HepG2 (cell line): Measurements from ENCODE around the gene STX10. TPM values are rescaled to one million over a fixed set of nuclear protein-coding genes. Genes with fewer than 3 reads are reported as not detected.
A peak's percentile ranks its signal among the peaks of the same experiment; 100 is the strongest.

Experiments used
- ADNP ChIP-seq: sonication (generic); formaldehyde crosslinking; IDR thresholded peaks from 2 replicates; pipeline ENCODE4 v1.4.0; 2020; ENCODE audit warnings: missing genetic modification reagents
- CBFB ChIP-seq: sonication (generic); formaldehyde crosslinking; IDR thresholded peaks from 2 replicates; pipeline ENCODE4 v1.4.0; 2020; ENCODE audit warnings: missing genetic modification reagents
- KDM2A ChIP-seq: sonication (generic); formaldehyde crosslinking; IDR thresholded peaks from 2 replicates; pipeline ENCODE4 v1.4.0; 2020; ENCODE audit warnings: low read depth, missing genetic modification reagents, borderline replicate concordance
- NKX3-1 ChIP-seq: sonication (generic); formaldehyde crosslinking; IDR thresholded peaks from 2 replicates; pipeline ENCODE4 v1.5.0; 2020; ENCODE audit warnings: missing genetic modification reagents
- RELA ChIP-seq: sonication (generic); formaldehyde crosslinking; IDR thresholded peaks from 2 replicates; pipeline ENCODE4 v1.4.0; 2020; ENCODE audit warnings: missing genetic modification reagents
- SCMH1 ChIP-seq: sonication (generic); formaldehyde crosslinking; IDR thresholded peaks from 2 replicates; pipeline ENCODE4 v1.9.0; 2021; ENCODE audit warnings: missing genetic modification reagents, mild to moderate bottlenecking, borderline replicate concordance
- SIN3B ChIP-seq: fragments of 150-350 bp; IDR thresholded peaks from 2 replicates; pipeline ENCODE4 v1.6.1; 2014; ENCODE audit warnings: low read length
- TSC22D2 ChIP-seq: sonication (generic); formaldehyde crosslinking; IDR thresholded peaks from 2 replicates; pipeline ENCODE4 v1.5.1; 2020; ENCODE audit warnings: missing genetic modification reagents, mild to moderate bottlenecking, borderline replicate concordance
- XRCC5 ChIP-seq: fragments of 200-400 bp; formaldehyde crosslinking; optimal IDR thresholded peaks from 2 replicates; pipeline ENCODE3; 2017; ENCODE audit warnings: mild to moderate bottlenecking, low read length
- ZKSCAN8 ChIP-seq: IDR thresholded peaks from 2 replicates; pipeline ENCODE4 v1.6.1; 2016; ENCODE audit warnings: borderline replicate concordance, missing genetic modification reagents, missing compliant biosample characterization
- ZNF296 ChIP-seq: sonication (generic); formaldehyde crosslinking; conservative IDR thresholded peaks from 2 replicates; pipeline ENCODE4 v1.5.0; 2020; ENCODE audit warnings: mild to moderate bottlenecking, missing genetic modification reagents
- ZNF432 ChIP-seq: sonication (generic); formaldehyde crosslinking; IDR thresholded peaks from 2 replicates; pipeline ENCODE4 v1.5.0; 2020; ENCODE audit warnings: missing genetic modification reagents, mild to moderate bottlenecking, borderline replicate concordance
- ZNF629 ChIP-seq: sonication (generic); formaldehyde crosslinking; conservative IDR thresholded peaks from 2 replicates; pipeline ENCODE4 v1.5.0; 2020; ENCODE audit warnings: missing genetic modification reagents
- ZNF713 ChIP-seq: sonication (generic); formaldehyde crosslinking; IDR thresholded peaks from 2 replicates; pipeline ENCODE4 v1.4.0; 2020; ENCODE audit warnings: mild to moderate bottlenecking, missing genetic modification reagents
- polyA plus RNA-seq, 8 experiments: library from polyadenylated mRNA; depleted of rRNA in 3 of 8; stranded (reverse) in 7 of 8; unstranded in 1 of 8; fragments of >200 nt; fragmentation: Illumina TruSeq in 4 of 8; extraction: Trizol in 4 of 8; gene quantifications; 2 replicates each; pipeline versions ENCODE4 v1.2.1 to v1.2.3, GENCODE V29; 2011 to 2016; ENCODE audit warnings: low read depth in 4 of 8, missing spikeins in 1 of 8, mixed read lengths in 1 of 8; ENCODE audit not compliant: insufficient read depth in 1 of 8
- total RNA-seq, 5 experiments: library from RNA; depleted of rRNA; stranded (reverse); fragments of >200 nt; fragmentation: Illumina TruSeq; extraction: Trizol; gene quantifications; 2 replicates each; pipeline ENCODE4 v1.2.3, GENCODE V29; 2016; ENCODE audit warnings: low read depth in 1 of 5
- TF ChIP-seq, protein P1 (sequence below): sonication (generic); formaldehyde crosslinking; IDR thresholded peaks from 2 replicates; pipeline ENCODE4 v1.5.1; 2020; ENCODE audit warnings: mild to moderate bottlenecking, missing genetic modification reagents, moderate library complexity
- TF ChIP-seq, protein P2 (sequence below): sonication (generic); formaldehyde crosslinking; IDR thresholded peaks from 2 replicates; pipeline ENCODE4 v1.4.0; 2020; ENCODE audit warnings: missing genetic modification reagents
- TF ChIP-seq, protein P3 (sequence below): sonication (generic); formaldehyde crosslinking; IDR thresholded peaks from 2 replicates; pipeline ENCODE4 v1.8.0; 2022; ENCODE audit warnings: low read depth, missing genetic modification reagents
- TF ChIP-seq, protein P4 (sequence below): IDR thresholded peaks from 2 replicates; pipeline ENCODE4 v1.6.1; 2016; ENCODE audit warnings: mild to moderate bottlenecking

The STX10 gene
- total and polyA plus RNA-seq, 2 of the 13 experiments (the other 11 are each of a cell fraction or from before 2014, with no cell fraction given), result 47.9 to 66.4 TPM

DNA sequence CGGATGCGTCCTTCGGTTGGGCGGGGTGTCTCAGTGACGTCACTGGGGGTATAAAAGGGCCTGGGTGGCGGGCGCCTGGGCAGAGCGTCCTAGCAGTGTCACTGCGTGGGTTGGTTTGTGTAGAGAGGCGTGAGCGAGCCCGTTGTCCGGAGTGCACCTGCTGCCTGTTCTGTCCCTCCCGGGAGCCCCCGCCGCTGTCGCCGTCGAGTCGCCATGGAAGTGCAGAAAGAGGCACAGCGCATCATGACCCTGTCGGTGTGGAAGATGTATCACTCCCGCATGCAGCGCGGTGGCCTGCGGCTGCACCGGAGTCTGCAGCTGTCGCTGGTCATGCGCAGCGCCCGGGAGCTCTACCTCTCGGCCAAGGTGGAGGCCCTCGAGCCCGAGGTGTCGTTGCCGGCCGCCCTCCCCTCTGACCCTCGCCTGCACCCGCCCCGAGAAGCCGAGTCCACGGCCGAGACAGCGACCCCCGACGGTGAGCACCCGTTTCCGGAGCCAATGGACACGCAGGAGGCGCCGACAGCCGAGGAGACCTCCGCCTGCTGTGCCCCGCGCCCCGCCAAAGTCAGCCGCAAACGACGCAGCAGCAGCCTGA, 2.9 kb upstream of the STX10 start (continued):
- TF ChIP-seq, protein P1, sequence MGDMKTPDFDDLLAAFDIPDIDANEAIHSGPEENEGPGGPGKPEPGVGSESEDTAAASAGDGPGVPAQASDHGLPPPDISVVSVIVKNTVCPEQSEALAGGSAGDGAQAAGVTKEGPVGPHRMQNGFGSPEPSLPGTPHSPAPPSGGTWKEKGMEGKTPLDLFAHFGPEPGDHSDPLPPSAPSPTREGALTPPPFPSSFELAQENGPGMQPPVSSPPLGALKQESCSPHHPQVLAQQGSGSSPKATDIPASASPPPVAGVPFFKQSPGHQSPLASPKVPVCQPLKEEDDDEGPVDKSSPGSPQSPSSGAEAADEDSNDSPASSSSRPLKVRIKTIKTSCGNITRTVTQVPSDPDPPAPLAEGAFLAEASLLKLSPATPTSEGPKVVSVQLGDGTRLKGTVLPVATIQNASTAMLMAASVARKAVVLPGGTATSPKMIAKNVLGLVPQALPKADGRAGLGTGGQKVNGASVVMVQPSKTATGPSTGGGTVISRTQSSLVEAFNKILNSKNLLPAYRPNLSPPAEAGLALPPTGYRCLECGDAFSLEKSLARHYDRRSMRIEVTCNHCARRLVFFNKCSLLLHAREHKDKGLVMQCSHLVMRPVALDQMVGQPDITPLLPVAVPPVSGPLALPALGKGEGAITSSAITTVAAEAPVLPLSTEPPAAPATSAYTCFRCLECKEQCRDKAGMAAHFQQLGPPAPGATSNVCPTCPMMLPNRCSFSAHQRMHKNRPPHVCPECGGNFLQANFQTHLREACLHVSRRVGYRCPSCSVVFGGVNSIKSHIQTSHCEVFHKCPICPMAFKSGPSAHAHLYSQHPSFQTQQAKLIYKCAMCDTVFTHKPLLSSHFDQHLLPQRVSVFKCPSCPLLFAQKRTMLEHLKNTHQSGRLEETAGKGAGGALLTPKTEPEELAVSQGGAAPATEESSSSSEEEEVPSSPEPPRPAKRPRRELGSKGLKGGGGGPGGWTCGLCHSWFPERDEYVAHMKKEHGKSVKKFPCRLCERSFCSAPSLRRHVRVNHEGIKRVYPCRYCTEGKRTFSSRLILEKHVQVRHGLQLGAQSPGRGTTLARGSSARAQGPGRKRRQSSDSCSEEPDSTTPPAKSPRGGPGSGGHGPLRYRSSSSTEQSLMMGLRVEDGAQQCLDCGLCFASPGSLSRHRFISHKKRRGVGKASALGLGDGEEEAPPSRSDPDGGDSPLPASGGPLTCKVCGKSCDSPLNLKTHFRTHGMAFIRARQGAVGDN (CRISPR knock-in tag), result peak; percentile 72
- TF ChIP-seq RELA (CRISPR knock-in tag) (no peak; the same call in 1 of the 2 replicates), TSC22D2 (no peak), ZNF713 (CRISPR knock-in tag) (no peak), SCMH1 (CRISPR knock-in tag) (no peak), NKX3-1 (CRISPR knock-in tag) (peak; percentile 63; the same call in 1 of the 2 replicates), ZKSCAN8 (no peak), ZNF432 (no peak), ADNP (CRISPR knock-in tag) (no peak), ZNF629 (no peak; the same call in 1 of the 2 replicates), ZNF296 (CRISPR knock-in tag) (no peak), CBFB (CRISPR knock-in tag) (no peak; the same call in 1 of the 2 replicates), XRCC5 (no peak), SIN3B (no peak), KDM2A (CRISPR knock-in tag) (no peak; the same call in 1 of the 2 replicates)
- TF ChIP-seq, protein P2, sequence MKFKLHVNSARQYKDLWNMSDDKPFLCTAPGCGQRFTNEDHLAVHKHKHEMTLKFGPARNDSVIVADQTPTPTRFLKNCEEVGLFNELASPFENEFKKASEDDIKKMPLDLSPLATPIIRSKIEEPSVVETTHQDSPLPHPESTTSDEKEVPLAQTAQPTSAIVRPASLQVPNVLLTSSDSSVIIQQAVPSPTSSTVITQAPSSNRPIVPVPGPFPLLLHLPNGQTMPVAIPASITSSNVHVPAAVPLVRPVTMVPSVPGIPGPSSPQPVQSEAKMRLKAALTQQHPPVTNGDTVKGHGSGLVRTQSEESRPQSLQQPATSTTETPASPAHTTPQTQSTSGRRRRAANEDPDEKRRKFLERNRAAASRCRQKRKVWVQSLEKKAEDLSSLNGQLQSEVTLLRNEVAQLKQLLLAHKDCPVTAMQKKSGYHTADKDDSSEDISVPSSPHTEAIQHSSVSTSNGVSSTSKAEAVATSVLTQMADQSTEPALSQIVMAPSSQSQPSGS, result no peak; the same call in 1 of the 2 replicates
- TF ChIP-seq, protein P3, sequence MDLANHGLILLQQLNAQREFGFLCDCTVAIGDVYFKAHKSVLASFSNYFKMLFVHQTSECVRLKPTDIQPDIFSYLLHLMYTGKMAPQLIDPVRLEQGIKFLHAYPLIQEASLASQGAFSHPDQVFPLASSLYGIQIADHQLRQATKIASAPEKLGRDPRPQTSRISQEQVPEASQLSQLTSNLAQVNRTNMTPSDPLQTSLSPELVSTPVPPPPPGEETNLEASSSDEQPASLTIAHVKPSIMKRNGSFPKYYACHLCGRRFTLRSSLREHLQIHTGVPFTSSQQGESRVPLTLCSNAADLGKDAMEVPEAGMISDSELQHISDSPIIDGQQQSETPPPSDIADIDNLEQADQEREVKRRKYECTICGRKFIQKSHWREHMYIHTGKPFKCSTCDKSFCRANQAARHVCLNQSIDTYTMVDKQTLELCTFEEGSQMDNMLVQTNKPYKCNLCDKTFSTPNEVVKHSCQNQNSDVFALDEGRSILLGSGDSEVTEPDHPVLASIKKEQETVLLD (CRISPR knock-in tag), result 0 out of 2 replicates have a peak, but pooled peaks have one; percentile 18
- TF ChIP-seq, protein P4, sequence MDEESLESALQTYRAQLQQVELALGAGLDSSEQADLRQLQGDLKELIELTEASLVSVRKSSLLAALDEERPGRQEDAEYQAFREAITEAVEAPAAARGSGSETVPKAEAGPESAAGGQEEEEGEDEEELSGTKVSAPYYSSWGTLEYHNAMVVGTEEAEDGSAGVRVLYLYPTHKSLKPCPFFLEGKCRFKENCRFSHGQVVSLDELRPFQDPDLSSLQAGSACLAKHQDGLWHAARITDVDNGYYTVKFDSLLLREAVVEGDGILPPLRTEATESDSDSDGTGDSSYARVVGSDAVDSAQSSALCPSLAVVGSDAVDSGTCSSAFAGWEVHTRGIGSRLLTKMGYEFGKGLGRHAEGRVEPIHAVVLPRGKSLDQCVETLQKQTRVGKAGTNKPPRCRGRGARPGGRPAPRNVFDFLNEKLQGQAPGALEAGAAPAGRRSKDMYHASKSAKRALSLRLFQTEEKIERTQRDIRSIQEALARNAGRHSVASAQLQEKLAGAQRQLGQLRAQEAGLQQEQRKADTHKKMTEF (CRISPR knock-in tag), result 0 out of 2 replicates have a peak, but pooled peaks have one; percentile 37
